Glutamatergic neuron (in vitro differentiated cells): ENCODE measurements around the gene TBRG1. TPM values are rescaled to one million over a fixed set of nuclear protein-coding genes. Genes with fewer than 3 reads are reported as not detected.

Experiments
- DNase-seq: peaks from one replicate; pipeline ENCODE4 v3.0.0; 2022
- H3K27ac Mint-ChIP-seq: one replicate; pipeline ENCODE4 v1.8.0; 2020; ENCODE audit warnings: mild to moderate bottlenecking, mixed read lengths, inconsistent platforms; ENCODE audit not compliant: unreplicated experiment
- H3K27me3 Mint-ChIP-seq: one replicate; pipeline ENCODE4 v1.8.0; 2020; ENCODE audit warnings: mild to moderate bottlenecking, moderate library complexity, mixed read lengths, inconsistent platforms; ENCODE audit not compliant: unreplicated experiment
- H3K36me3 Mint-ChIP-seq: one replicate; pipeline ENCODE4 v1.8.0; 2020; ENCODE audit warnings: mild to moderate bottlenecking, mixed read lengths, inconsistent platforms; ENCODE audit not compliant: unreplicated experiment
- H3K4me1 Mint-ChIP-seq: one replicate; pipeline ENCODE4 v1.8.0; 2020; ENCODE audit warnings: mild to moderate bottlenecking, low read depth, mixed read lengths, inconsistent platforms; ENCODE audit not compliant: unreplicated experiment
- H3K4me3 Mint-ChIP-seq: one replicate; pipeline ENCODE4 v1.8.0; 2020; ENCODE audit warnings: mild to moderate bottlenecking, mixed read lengths, inconsistent platforms; ENCODE audit not compliant: unreplicated experiment
- H3K9me3 Mint-ChIP-seq: one replicate; pipeline ENCODE4 v1.8.0; 2020; ENCODE audit warnings: mild to moderate bottlenecking, moderate library complexity, mixed read lengths, inconsistent platforms; ENCODE audit not compliant: unreplicated experiment
- CTCF ChIP-seq: fragments of 200-600 bp; sonication (generic); IDR thresholded peaks from one replicate; pipeline ENCODE4 v1.5.0; 2021; ENCODE audit not compliant: partially characterized antibody, unreplicated experiment
- total RNA-seq: library from RNA; stranded (reverse); fragmentation: NEBNext Ultra II Directional; extraction: Animal tissue kit (Norgen Biotek cat#: 25700); gene quantifications from one replicate; pipeline ENCODE4 v1.2.1, GENCODE V29; 2021; ENCODE audit not compliant: unreplicated experiment

TBRG1 gene
- total RNA-seq, 1 donor from 2014 or later = 35.3 TPM

GRCh38 chr11:124639186-124639585, 16.5 kb downstream of the TBRG1 start:
- TF ChIP-seq CTCF = no peak
- Mint-ChIP-seq H3K4me1 (no peaks in the 10 kb centered on the region), H3K4me3 (no peak overlapping the region)

GRCh38 chr11:124640666-124641065, 18.0 kb downstream of the TBRG1 start:
- Mint-ChIP-seq H3K27ac (no peak overlapping the region), H3K4me3 (no peak overlapping the region), H3K4me1 (no peaks in the 10 kb centered on the region), H3K9me3 (no peaks in the 10 kb centered on the region), H3K27me3 (no peaks in the 10 kb centered on the region), H3K36me3 (no peaks in the 10 kb centered on the region)
- no peak for DNase-seq
- no peak for TF ChIP-seq CTCF

More at GRCh38 chr11:124639186-124639585, 16.5 kb downstream of the TBRG1 start:
- H3K36me3 Mint-ChIP-seq = no peaks in the 10 kb centered on the region
- DNase-seq = no peak
- no peaks in the 10 kb centered on the region for H3K9me3 Mint-ChIP-seq
- no peaks in the 10 kb centered on the region for H3K27me3 Mint-ChIP-seq
- H3K27ac Mint-ChIP-seq = no peak overlapping the region

DNA sequence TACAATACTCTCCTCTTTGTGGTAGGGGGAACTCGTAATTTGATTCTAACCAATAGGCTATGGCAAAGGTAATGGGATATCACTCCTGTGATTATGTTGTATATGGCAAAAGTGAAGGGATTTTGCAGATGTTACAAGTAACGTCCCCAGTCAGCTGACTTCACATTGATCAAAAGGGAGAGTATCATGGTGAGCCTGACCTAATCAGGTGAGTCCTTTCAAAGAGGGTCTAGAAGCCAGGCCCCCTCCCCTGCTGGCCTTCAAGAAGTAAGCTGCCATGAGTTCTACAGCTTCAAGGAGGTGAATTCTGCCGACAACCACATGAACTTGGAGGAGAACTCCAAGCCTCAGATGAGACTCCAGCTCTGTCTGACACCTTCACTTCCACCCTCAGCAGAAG, 20.0 kb downstream of the TBRG1 start:
- TF ChIP-seq CTCF = no peak
- Mint-ChIP-seq H3K27me3 (no peaks in the 10 kb centered on the region), H3K27ac (no peak overlapping the region), H3K36me3 (no peaks in the 10 kb centered on the region), H3K4me1 (no peaks in the 10 kb centered on the region), H3K9me3 (no peaks in the 10 kb centered on the region), H3K4me3 (no peak overlapping the region)
- DNase-seq = no peak

DNA sequence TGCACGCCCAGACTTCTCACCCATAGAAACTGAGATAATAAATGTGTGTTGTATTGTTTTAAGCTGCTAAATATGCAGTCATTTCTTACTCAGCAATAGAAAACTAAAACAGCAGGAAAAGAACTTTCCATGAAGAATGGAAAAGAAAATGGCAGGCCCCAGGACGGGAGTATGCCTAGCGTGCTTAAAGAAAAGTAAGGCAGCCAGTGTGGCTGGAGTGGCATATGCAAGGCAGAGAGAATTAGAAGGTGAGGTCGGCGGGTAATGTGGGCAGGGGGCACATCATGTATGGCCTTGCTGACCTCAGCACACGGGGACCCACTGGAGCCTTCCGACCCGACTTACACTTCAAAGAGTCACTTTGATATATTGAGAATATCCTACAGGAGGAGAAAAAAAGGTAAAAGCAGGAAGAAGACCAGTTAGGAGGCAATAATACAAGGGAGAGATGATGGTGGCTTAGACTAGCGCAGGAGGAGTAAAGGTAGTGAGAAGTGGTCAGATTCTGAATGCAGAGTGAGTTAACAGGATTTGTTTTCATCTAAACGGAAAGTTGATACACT, 20.5 kb downstream of the TBRG1 start:
- no peak for TF ChIP-seq CTCF
- Mint-ChIP-seq H3K27ac (no peak overlapping the region), H3K4me3 (no peak overlapping the region), H3K9me3 (no peaks in the 10 kb centered on the region), H3K27me3 (no peaks in the 10 kb centered on the region), H3K4me1 (no peaks in the 10 kb centered on the region), H3K36me3 (no peaks in the 10 kb centered on the region)
- DNase-seq = no peak

GRCh38 chr11:124643605-124644425, 21.2 kb downstream of the TBRG1 start:
- TF ChIP-seq CTCF = no peak
- DNase-seq = no peak
- no peaks in the 10 kb centered on the region for H3K27me3 Mint-ChIP-seq

More at GRCh38 chr11:124643605-124644425, 21.2 kb downstream of the TBRG1 start:
- H3K36me3 Mint-ChIP-seq = no peaks in the 10 kb centered on the region
- peak overlapping the region; percentile 36 for H3K27ac Mint-ChIP-seq
- no peak overlapping the region for H3K4me3 Mint-ChIP-seq
- H3K4me1 Mint-ChIP-seq = no peaks in the 10 kb centered on the region
- no peaks in the 10 kb centered on the region for H3K9me3 Mint-ChIP-seq
